MV-4-11 (cell line): ENCODE measurements around the gene ARHGAP4.

Source experiments
- DNase-seq: peaks from one replicate; lab custom pipeline; 2025; lab: John Stamatoyannopoulos, UW

Gene ARHGAP4

DNA sequence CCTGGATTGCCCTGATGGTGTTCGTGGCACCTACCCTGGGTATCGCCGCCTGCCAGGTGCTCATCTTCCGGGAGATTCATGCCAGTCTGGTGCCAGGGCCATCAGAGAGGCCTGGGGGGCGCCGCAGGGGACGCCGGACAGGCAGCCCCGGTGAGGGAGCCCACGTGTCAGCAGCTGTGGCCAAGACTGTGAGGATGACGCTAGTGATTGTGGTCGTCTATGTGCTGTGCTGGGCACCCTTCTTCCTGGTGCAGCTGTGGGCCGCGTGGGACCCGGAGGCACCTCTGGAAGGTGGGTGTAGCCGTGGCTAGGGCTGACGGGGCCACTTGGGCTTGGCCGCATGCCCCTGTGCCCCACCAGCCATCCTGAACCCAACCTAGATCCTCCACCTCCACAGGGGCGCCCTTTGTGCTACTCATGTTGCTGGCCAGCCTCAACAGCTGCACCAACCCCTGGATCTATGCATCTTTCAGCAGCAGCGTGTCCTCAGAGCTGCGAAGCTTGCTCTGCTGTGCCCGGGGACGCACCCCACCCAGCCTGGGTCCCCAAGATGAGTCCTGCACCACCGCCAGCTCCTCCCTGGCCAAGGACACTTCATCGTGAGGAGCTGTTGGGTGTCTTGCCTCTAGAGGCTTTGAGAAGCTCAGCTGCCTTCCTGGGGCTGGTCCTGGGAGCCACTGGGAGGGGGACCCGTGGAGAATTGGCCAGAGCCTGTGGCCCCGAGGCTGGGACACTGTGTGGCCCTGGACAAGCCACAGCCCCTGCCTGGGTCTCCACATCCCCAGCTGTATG is 19.7 kb downstream of the ARHGAP4 start:
- peak; percentile 34 for DNase-seq

DNA sequence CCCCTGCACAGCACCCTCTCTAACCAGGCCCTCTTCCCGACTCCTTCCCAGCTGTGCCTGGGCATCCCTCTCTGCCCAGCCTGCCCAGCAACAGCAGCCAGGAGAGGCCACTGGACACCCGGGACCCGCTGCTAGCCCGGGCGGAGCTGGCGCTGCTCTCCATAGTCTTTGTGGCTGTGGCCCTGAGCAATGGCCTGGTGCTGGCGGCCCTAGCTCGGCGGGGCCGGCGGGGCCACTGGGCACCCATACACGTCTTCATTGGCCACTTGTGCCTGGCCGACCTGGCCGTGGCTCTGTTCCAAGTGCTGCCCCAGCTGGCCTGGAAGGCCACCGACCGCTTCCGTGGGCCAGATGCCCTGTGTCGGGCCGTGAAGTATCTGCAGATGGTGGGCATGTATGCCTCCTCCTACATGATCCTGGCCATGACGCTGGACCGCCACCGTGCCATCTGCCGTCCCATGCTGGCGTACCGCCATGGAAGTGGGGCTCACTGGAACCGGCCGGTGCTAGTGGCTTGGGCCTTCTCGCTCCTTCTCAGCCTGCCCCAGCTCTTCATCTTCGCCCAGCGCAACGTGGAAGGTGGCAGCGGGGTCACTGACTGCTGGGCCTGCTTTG is 20.5 kb downstream of the ARHGAP4 start:
- DNase-seq = peak; percentile 9

DNA sequence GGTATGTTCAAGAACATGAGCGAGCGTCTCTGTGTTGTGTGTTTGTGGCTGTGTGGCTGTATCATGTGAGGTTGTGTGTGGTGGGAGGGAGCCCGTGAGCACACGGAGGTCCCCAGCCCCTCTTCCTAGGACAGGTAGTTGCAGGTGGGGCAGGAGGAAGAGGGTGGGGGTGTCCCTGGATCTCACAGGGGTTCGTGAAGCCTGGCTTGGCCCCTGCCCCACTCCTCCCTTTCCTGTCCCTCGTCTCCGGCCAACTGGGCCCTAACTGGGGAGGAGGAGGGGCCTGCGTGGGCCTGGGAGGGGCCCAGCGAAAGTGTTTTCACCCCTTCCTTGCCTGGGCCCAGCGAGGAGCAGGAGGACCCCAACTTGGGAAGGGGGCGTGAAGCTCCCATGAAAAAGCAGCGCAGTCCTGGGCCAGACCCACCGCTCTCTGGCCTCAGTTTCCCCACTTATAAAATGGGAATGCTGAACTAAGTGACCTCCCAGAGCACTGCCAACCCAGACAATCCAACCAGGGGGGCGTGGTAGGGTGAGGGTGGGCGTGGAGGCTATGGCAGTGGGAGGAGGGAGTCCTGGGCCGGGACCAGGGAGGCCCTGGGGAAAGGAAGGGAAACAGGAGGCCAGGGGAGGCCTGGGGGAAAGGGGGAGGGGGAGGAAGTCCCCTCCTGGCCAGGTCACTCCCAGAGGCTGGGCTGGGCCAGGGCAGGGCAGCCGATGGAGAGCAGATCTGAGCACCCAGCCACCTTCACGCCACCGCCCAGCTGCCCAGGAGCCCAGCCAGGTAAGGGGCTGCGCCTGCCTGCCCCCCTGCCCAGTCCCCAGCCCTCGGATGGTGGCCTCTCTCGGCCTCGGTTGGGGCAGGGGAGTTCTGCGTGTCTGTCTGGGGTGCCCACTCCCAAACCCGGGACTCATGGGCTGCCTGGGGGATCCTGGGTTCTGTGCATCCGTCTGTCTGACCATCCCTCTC is 21.8 kb downstream of the ARHGAP4 start, which contains the start of gene AVPR2:
TSS of gene AVPR2 (plus strand) at position 683 of the 967 bp plus-strand sequence. CDS start 473 bp downstream, outside the sequence.
- DNase-seq = no peak

DNA sequence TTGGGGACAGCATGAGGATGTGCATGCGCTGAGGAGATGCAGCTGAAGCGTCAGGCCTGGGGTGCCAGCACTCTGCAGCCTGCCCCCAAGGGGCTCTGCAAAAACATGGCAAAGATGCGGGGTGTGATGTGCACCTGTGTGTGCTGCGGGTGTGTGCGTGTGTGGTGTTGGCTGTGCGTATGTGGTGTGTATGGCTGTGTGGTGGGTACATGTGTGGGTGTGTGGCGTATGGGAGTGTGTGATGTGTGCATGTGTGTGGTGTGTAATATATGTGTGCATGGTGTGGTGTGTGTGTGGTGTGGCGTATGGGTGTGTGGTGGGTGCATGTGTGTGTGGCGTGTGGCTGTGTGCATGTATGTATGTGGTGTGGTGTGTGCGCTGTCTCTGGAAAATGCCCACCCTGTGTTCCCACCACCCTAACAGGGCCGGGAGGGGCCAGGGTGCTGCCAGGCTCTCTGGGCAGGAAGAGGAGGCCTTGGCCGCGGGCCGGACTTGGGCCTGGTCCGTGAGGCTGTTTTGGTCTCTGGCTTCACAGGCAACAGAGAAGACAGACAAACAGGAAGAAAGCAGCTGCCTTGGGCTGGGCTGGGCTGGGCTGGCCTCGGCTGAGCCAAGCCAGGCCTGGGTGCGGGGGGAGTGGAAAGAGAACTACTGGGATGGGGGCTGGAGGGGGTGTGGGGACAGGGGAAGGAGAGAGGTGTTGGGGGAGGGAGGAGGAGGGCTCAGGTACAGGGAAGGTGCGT is 22.7 kb downstream of the ARHGAP4 start:
- DNase-seq = no peak

DNA sequence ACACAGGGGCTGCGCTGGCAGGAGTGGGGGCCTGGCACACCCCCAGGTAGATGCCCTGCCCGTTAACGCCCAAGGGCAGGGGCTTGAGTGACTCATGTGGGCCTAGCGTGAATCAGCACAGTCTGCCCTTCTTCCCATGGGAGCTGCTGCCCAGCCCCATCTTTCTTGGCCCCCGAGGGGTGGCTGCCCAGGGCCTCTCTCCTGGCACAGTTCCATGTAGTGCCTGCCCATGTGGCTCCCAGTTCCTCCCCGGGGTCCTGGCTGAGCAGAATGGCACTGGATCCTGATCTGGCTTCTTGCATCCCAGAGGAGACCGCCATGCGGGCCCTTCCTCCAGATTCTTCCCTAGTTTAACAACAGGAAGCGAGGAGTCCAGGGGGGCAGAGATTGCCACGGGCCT is 23.7 kb downstream of the ARHGAP4 start:
- no peak for DNase-seq

DNA sequence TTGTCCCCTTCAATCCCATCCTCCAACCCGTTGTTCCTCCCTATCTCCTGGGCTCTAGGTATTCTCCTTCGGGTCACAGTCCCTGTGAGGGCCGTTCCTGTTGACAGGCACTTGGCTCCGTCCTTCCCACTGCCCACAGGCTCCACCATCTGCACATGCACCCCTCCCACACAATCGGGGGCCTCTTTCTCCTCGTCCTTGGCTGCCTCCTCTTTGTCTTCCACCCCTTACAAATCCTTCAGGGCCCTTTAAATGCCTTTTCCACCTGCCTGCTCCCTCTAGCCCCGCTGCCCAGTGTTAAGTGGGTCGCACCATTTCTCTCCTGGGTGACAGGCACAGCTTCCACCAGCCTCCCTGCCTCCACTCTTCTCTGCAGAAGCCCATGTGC is 24.3 kb downstream of the ARHGAP4 start:
- DNase-seq = no peak

DNA sequence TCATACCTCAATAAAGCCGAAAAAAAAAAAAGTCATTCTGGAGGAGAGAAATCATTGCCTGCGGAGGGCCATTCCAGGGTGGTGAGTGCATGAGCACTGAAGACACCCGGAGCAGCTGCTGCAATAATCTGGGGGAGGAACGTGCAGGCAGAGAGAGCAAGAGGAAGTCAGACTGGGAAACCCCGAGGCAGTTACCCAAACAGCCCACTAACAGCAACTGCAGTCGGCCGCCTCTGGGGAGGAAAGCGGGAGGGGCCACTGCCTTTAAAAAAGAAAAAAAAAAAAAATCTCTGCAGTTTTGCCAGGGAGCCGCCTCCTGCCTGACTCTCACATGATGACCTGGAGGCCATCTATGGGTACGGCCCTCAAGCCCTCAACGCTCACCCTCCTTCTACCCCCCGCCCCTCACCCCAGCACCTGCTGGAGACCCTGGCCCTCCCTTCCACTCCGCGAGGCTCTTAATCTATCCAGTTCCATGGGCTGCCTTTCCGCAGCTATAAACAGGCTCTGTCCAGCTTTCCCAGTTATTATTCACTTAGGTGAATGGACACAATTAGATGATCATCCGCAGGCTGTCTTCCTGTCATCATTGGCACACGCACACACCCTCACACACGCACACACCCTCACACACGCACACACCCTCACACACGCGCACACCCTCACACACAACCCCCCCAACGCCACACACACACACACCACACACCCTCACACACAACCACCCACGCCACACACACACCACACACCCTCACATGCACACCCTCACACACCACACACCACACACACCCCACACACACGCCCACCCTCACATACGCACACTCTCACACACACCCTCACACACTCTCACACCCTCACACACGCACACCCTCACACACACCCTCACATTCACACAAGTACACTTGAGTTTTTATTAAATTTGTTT is 25.0 kb downstream of the ARHGAP4 start:
- DNase-seq = peak; percentile 86

DNA sequence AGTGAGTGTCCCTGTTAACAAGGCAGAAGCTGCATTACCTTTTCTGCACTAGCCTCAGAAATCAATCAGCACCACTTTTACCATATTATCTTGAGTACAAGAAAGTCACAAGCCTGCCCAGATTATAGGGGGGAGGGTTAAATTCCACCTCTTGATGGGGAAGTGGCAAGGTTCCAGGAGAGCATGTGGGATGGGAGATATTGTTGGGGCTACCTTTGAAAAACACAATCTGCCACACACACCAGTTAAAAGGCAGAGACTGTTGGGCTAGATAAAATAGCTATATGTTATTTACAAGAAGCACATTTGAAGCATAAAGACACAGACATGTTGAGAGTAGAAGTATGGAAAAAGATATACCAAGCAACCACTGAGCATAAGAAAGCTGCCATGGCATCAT is 28.2 kb downstream of the ARHGAP4 start:
- DNase-seq = no peak

DNA sequence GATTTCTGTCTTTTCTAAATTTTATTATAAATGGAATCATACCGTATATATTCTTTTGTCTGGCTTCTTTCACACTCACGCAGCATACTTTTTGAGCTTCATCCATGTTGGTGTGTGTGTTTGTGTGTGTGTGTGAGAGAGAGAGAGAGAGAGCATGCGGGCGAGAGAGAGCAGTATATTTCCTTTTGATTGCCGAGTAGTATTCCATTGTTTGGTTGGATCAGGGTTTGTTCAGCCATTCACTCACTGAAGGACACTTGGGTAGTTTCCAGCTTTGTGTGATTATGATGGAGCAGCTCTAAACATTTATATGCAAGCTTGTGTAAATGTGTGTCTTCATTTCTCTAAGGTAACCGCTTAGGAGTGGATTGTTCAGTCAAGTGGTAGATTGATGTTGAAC is 36.9 kb downstream of the ARHGAP4 start:
- no peak for DNase-seq

DNA sequence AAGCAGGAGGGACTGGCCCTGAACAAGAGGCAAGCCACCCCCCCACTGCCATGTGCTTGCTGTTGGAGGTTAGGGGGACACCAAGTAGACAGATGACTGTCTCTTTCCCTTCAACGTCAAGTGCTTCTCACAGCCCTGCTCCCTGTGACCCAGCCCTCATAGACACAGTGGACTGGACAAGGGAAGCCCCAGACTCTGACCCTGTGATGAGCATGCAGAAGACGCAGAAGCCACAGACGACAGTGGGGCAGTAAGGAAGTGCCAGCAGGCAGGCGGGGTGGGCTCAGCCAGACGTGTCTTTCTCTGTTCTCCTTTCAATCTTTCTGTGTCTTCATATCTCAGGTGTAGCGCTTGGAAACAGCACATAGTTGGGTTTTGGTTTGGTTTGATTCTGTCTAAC is 37.7 kb downstream of the ARHGAP4 start:
- DNase-seq = no peak

DNA sequence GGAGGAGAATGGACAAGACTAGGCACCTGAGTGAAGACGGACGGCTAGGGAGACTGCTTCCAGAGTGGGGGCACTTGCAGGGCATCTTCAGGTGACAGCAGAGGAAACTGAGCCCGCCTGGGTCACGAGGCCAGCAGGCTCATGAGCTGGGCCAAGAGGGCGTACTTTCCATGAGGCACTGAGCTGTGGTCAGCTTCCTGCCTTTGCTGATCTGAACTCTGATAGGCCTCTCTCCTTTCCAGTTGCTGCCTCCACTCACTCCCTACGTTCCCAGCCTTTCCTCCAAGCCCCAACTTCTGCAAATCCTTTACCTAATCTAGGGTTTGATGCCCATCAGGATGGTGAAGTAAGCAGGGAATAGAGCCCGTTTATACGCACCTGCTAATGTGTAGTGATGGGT is 38.7 kb downstream of the ARHGAP4 start:
- no peak for DNase-seq

DNA sequence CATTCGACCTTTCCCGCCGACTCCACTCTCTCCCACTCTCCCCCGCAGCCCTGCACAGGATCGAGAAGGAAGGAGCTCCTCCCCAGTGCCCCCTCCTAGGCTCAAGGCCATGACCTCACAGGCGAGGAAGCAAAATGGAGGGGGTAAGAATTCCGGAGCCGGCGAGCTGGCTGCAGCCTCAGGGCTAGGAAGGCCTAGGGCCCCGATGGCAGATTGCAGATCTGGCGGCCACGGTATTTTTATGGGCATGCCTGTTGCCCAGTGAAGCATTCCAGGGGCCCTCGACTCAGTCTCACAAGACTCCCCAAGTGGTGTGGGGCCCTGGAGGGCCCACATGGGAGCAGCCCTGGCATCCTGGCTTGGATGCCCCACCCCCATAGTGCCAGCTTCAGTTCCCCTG is 39.1 kb downstream of the ARHGAP4 start:
- no peak for DNase-seq

DNA sequence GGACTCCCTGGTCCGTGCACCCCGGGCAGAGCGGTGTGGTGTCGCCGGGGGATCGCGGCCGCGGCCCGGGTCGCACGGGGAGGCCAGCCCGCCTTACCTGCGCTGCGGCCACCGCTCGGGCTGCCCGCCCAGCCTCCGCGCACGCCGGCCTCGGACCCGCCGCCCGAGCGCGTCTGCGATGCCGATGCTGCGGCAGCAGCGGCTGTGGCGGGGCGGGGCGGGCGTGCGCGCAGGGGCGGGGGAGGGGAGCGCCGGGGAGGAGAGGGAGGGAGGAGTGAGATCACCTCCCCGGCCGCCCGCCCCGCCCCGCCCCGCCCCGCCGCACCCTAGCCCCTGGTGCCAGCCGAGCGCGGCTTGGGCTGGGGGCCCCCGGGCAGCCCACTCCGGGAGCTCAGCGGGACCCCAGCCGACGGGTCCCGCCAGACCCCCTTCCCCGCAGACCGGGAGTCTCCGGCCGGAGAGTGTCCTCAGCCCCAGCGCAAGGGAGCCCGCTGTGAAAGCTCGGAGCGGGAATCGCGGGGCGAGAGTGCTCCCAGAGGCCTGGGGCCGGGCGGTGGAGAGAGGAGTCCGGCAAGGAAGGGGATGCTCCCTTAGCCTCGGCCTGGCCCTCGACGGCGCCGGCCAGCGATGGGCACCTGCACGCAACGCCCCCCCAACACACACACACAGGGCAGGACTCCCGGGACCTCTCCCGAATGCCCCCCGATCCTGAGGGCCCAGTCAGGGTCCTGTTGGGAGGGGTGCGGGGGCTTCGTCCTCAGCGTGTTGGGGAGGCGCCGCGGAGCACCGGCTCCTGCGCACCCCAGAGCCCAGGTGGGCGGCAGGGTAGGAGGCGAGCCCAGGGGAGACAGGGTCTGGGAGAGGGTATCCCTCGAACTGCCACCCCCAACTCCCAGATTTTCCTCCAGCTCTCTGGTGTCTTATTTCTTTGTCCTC is 39.8 kb downstream of the ARHGAP4 start, which contains the start of gene L1CAM:
TSS of gene L1CAM (minus strand) at position 206 of the 936 bp plus-strand sequence. CDS start 10,337 bp downstream, outside the sequence.
- DNase-seq = no peak

DNA sequence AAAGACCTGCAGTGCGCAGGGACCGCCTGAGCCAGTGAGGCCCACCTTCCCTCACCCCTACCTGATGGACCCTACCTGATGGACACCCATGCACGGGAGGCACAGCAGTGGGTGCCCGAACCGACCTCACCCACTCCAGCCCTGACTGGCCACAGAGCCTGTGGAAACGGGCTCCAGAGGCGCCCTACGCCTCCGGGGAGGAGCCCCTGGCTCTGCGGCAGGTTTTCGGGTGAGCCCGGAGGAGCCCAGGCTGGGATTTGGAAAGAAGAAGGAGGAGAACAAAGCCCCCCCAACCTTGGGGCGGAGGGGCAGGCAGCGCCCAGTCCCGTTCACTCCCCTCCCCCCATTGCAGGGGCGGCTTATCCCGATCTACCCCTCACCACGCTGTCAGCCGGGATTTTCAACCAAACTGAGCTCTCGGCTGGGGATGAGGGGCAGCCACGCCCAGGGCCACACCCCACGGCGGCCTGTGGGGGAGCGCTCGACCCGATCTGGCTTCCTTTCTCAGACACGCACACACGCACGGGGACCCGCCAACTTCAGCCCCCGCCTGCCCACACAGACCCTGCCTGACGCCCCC is 40.8 kb downstream of the ARHGAP4 start:
- DNase-seq = no peak

DNA sequence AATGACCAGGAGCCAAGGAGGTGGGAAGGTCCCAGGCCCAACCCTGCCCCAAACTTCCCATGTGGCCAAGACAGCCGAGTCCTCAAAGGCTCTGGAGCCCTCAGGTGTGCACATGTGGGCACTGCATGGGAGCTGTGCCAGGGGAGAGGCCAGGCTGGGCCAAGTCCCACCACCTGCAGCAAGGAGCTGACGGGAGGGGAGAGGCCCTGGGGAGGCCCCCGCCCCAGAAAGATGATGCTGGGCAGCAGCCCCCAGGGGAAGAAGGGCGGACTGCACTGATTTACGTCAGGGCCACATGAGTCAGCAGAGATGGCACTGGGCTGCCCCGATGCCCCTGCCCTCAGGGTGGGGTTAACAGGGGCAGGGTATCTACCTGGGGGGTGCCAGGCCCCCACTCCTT is 41.5 kb downstream of the ARHGAP4 start:
- no peak for DNase-seq

DNA sequence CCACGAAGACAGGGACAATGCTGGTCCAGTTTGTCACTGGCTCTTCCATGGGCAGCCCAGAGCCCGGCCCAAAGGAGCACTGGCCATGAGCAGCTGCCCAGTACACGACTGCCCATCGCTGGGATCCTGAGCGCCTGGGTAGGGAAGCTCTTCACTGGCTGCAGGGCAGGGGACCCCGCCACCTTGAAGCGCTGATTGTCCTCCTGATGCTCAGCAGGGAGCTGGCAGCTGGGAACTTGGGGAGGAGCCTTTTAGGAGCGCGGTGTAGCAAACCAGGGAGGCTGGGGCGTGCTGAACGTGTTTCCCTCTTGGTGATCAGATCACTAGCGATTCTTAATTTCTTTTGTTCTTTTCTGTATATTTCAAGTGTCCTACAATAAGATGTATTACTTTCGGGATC is 41.9 kb downstream of the ARHGAP4 start:
- no peak for DNase-seq

DNA sequence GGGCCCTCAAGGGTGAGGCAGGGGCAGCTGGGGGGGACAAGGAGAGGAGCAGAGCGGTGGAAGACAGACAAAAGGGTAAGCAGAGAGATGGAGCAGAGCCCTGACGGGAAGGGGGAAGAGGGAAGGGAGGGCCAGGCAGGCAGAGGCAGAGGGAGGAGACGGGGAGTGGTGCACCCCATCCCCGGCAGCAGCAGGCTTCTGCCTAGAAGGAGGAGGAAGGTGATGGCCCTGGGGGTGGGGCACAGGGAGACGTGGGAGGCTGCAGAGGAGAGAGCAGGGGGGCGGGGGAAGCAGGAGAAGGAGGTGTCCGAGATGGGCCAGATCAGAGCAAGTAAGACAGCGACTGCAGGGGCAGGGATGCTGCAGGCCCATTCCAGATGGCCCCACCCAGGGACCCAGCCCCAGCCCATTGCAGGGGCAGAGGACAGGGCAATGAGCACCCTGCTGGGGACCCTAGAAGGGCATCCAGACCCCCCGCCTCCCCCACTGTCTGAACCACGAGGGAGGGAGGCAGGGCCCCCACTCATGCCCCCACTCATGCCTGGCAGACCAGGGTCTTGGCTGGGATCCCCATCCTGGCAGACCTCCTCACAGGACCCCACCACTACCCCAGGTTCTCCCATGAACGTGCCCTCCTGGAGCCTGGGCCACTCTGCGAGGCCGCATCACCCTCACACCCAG is 42.8 kb downstream of the ARHGAP4 start:
- DNase-seq = no peak

DNA sequence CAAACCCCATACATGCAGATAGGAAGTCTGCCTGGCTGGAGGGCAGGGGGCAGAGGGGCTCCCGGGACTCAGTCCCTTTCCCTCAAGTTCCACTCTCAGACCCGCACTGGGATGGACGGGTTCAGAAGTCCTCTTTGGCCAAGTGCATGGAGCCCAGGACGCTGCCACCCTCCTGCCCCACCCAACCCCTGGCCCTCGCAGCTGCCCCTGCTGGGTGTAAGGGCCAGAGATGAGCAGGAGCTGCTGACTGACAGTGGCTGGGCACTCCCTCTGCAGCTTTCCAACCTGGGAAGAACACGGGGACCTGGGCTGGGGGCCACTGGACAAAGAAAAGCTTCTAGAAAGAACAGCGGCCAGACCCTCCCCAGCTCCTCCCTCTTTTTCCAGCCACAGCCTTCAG is 43.5 kb downstream of the ARHGAP4 start:
- no peak for DNase-seq
